Measurements from ENCODE around the gene BORCS6.
A peak's percentile ranks its signal among the peaks of the same experiment; 100 is the strongest.

The BORCS6 gene

GRCh38 chr17:8140065-8141029 lies 49.6 kb downstream of the BORCS6 start:
- DNase-seq = no peak

DNA sequence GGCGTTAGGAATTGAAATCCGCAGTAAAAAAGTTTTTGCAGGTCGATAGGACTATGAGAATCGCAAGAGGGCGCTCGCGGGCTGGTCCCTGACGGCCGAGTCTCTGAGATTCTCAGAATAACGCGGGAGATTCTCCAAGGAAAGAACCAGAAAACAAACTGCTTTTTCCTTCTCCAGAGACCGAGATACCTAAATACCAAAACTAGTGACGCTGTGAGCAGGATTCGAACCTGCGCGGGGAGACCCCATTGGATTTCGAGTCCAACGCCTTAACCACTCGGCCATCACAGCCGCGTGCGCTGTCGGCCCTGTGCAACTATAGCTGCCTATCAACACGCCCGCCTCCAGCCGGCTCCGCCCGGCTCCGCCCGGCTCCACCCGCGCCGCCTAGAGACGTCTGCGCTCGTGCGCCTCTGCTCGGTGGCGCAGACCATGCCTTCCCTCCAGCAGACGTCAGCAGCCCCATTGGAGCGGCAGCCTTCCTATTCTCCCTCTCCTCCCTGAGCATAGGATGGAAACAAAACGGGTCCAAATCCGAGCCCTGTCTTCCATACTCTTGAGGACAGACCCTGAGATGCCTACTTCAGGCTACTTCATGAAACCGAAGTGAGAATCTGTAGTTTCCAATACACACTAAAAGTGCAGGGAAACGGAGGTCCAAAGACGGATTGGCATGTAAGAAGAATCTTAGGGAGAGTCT lies 51.2 kb downstream of the BORCS6 start:
- peak; percentile 92 for DNase-seq

- no peak for DNase-seq
These were observed 51.7 kb downstream of the BORCS6 start for GRCh38 chr17:8138374-8138671.
